ENCODE measurements around the gene OLR1. TPM values are rescaled to one million over a fixed set of nuclear protein-coding genes. Genes with fewer than 3 reads are reported as not detected.
A peak's percentile ranks its signal among the peaks of the same experiment; 100 is the strongest.

OLR1 gene
- total RNA-seq, 1 experiment from 2014 or later: not detected

GRCh38 chr12:10154145-10154496 is 17.8 kb downstream of the OLR1 start:
- CTCF ChIA-PET: no interaction called here
- Mint-ChIP-seq H3K9me3 (ENCODE audit: low read depth, unreplicated experiment) (no peaks in the 10 kb centered on the region), H3K4me1 (ENCODE audit: low read depth, unreplicated experiment) (peaks cover 11% of the 10 kb centered on the region), H3K36me3 (ENCODE audit: insufficient read depth, unreplicated experiment) (peaks cover 11% of the 10 kb centered on the region), H3K4me3 (ENCODE audit: low read depth, unreplicated experiment) (peak overlapping the region; percentile 95), H3K27me3 (ENCODE audit: unreplicated experiment) (peaks cover 4% of the 10 kb centered on the region), H3K27ac (ENCODE audit: unreplicated experiment) (no peak overlapping the region)
- no TSS peak for BruUV-seq (replicated peaks)
- no peak for TF ChIP-seq CTCF (IDR thresholded peaks at IDR 0.05; ENCODE audit: unreplicated experiment)
- intact Hi-C loops (cut with micrococcal nuclease; ENCODE audit: unreplicated experiment): loop anchor here (5.0 kb wide), 1 partner anchor 408 kb away; no protein-coding TSS in a partner anchor
- DNase-seq: no peak

GRCh38 chr12:10153271-10154144 is 18.4 kb downstream of the OLR1 start:
- no TSS peak for BruUV-seq (replicated peaks)
- H3K9me3 Mint-ChIP-seq (ENCODE audit: low read depth, unreplicated experiment): no peaks in the 10 kb centered on the region
- H3K27ac Mint-ChIP-seq (ENCODE audit: unreplicated experiment): peak overlapping the region; percentile 86
- H3K36me3 Mint-ChIP-seq (ENCODE audit: insufficient read depth, unreplicated experiment): peaks cover 11% of the 10 kb centered on the region
- H3K4me3 Mint-ChIP-seq (ENCODE audit: low read depth, unreplicated experiment): peak overlapping the region; percentile 95
- peak; percentile 84 for TF ChIP-seq CTCF (IDR thresholded peaks at IDR 0.05; ENCODE audit: unreplicated experiment)
- CTCF ChIA-PET: interaction anchor here (0.6 to 1.4 kb wide), 11 partner anchors 11 to 410 kb away, joined by 3 to 12 read pairs (median 3); partner anchors contain the start of genes CLEC12B and OLR1
- intact Hi-C loops (cut with micrococcal nuclease; ENCODE audit: unreplicated experiment): loop anchor here (1.0 to 5.0 kb wide), 2 partner anchors 37 to 409 kb away; no protein-coding TSS in a partner anchor
- DNase-seq: peak; percentile 67
- peaks cover 11% of the 10 kb centered on the region for H3K4me1 Mint-ChIP-seq (ENCODE audit: low read depth, unreplicated experiment)
- no peaks in the 10 kb centered on the region for H3K27me3 Mint-ChIP-seq (ENCODE audit: unreplicated experiment)

GRCh38 chr12:10151621-10152020 is 20.3 kb downstream of the OLR1 start:
- no peaks in the 10 kb centered on the region for H3K9me3 Mint-ChIP-seq (ENCODE audit: low read depth, unreplicated experiment)
- DNase-seq: no peak
- H3K4me1 Mint-ChIP-seq (ENCODE audit: low read depth, unreplicated experiment): peaks cover 11% of the 10 kb centered on the region
- intact Hi-C loops (cut with micrococcal nuclease; ENCODE audit: unreplicated experiment): loop anchor here (5.0 kb wide), 1 partner anchor 411 kb away; no protein-coding TSS in a partner anchor
- CTCF ChIA-PET: no interaction called here
- no peak for TF ChIP-seq CTCF (IDR thresholded peaks at IDR 0.05; ENCODE audit: unreplicated experiment)
- peaks cover 11% of the 10 kb centered on the region for H3K36me3 Mint-ChIP-seq (ENCODE audit: insufficient read depth, unreplicated experiment)
- H3K4me3 Mint-ChIP-seq (ENCODE audit: low read depth, unreplicated experiment): no peak overlapping the region
- BruUV-seq (replicated peaks): no TSS peak
- H3K27ac Mint-ChIP-seq (ENCODE audit: unreplicated experiment): no peak overlapping the region
- no peaks in the 10 kb centered on the region for H3K27me3 Mint-ChIP-seq (ENCODE audit: unreplicated experiment)

GRCh38 chr12:10147714-10148403 is 24.1 kb downstream of the OLR1 start:
- no peaks in the 10 kb centered on the region for H3K9me3 Mint-ChIP-seq (ENCODE audit: low read depth, unreplicated experiment)
- intact Hi-C loops (cut with micrococcal nuclease; ENCODE audit: unreplicated experiment): no loop called here
- TF ChIP-seq CTCF (IDR thresholded peaks at IDR 0.05; ENCODE audit: unreplicated experiment): no peak
- no peaks in the 10 kb centered on the region for H3K36me3 Mint-ChIP-seq (ENCODE audit: insufficient read depth, unreplicated experiment)
- H3K4me3 Mint-ChIP-seq (ENCODE audit: low read depth, unreplicated experiment): no peak overlapping the region
- H3K27me3 Mint-ChIP-seq (ENCODE audit: unreplicated experiment): no peaks in the 10 kb centered on the region
- CTCF ChIA-PET: no interaction called here
- BruUV-seq (replicated peaks): no TSS peak
- H3K4me1 Mint-ChIP-seq (ENCODE audit: low read depth, unreplicated experiment): no peaks in the 10 kb centered on the region
- H3K27ac Mint-ChIP-seq (ENCODE audit: unreplicated experiment): no peak overlapping the region
- no peak for DNase-seq

Data from Calu3 (cell line).